Keratinocyte (primary cell): ENCODE results near the gene LGR4. TPM values are rescaled to one million over a fixed set of nuclear protein-coding genes. Genes with fewer than 3 reads are reported as not detected.
"Not testable (repeated sequence)": the region's sequence is repeated elsewhere in the genome, so short reads cannot be mapped to it uniquely, and the experiment has no call there.

Experiments
- DNase-seq: peaks from one replicate; pipeline ENCODE4 v3.0.0-alpha.2; 2011; ENCODE audit warnings: low read depth, missing footprints, low spot score
- FAIRE-seq: peaks from 2 replicates; lab custom pipeline; 2011; peaks lifted over from hg19 to GRCh38; lab: Jason Lieb, UNC
- H2AFZ ChIP-seq: 2 replicates; pipeline ENCODE4 v1.6.0; 2012; ENCODE audit warnings: low read length, control low read depth, inconsistent platforms; ENCODE audit not compliant: control insufficient read depth
- H3K27ac ChIP-seq: 2 replicates; pipeline ENCODE4 v1.5.1; 2011; ENCODE audit warnings: low read length; ENCODE audit not compliant: control insufficient read depth, insufficient read depth
- H3K27me3 ChIP-seq: 3 replicates; pipeline ENCODE4 v1.6.0; 2011; ENCODE audit warnings: low read length; ENCODE audit not compliant: control insufficient read depth, insufficient read depth; ENCODE audit errors: extremely low read depth
- H3K36me3 ChIP-seq, 2 experiments: 2 replicates in 1 of 2; 3 replicates in 1 of 2; pipeline ENCODE4 v1.5.1; 2011; ENCODE audit warnings: low read length in 2 of 2, mild to moderate bottlenecking in 1 of 2; ENCODE audit not compliant: control insufficient read depth in 2 of 2, insufficient read depth in 2 of 2; ENCODE audit errors: extremely low read depth in 1 of 2
- H3K4me1 ChIP-seq: 3 replicates; pipeline ENCODE4 v1.5.1; 2011; ENCODE audit warnings: low read length; ENCODE audit not compliant: control insufficient read depth, insufficient read depth; ENCODE audit errors: extremely low read depth
- H3K4me2 ChIP-seq: 3 replicates; pipeline ENCODE4 v1.6.0; 2011; ENCODE audit warnings: low read depth, low read length; ENCODE audit not compliant: control insufficient read depth, insufficient read depth; ENCODE audit errors: extremely low read depth
- H3K4me3 ChIP-seq, 3 experiments: fragments of 200-600 bp in 1 of 3; sonication (generic) in 1 of 3; 2 replicates in 2 of 3; 3 replicates in 1 of 3; pipeline ENCODE4 v1.5.1; 2011 to 2016; ENCODE audit warnings: low read length in 3 of 3, mild to moderate bottlenecking in 3 of 3, control low read depth in 2 of 3, inconsistent platforms in 1 of 3, low read depth in 1 of 3, mixed read lengths in 1 of 3, mixed run types in 1 of 3, moderate library complexity in 1 of 3; ENCODE audit not compliant: control insufficient read depth in 2 of 3, insufficient read depth in 2 of 3; ENCODE audit errors: extremely low read depth in 1 of 3
- H3K79me2 ChIP-seq: 2 replicates; pipeline ENCODE4 v1.6.0; 2012; ENCODE audit warnings: low read length; ENCODE audit not compliant: control insufficient read depth, insufficient read depth
- H3K9ac ChIP-seq: 3 replicates; pipeline ENCODE4 v1.6.0; 2011; ENCODE audit warnings: low read length; ENCODE audit not compliant: control insufficient read depth, insufficient read depth; ENCODE audit errors: extremely low read depth
- H3K9me1 ChIP-seq: 3 replicates; pipeline ENCODE4 v1.6.0; 2011; ENCODE audit warnings: low read length; ENCODE audit not compliant: control insufficient read depth, insufficient read depth; ENCODE audit errors: extremely low read depth
- H3K9me3 ChIP-seq: 2 replicates; pipeline ENCODE4 v1.5.1; 2012; ENCODE audit warnings: low read depth, low read length; ENCODE audit not compliant: control insufficient read depth
- H4K20me1 ChIP-seq: 3 replicates; pipeline ENCODE4 v1.6.0; 2011; ENCODE audit warnings: low read length; ENCODE audit not compliant: control insufficient read depth, insufficient read depth; ENCODE audit errors: extremely low read depth
- CTCF ChIP-seq, 3 experiments: IDR thresholded peaks in 1 of 3; conservative IDR thresholded peaks in 1 of 3; optimal IDR thresholded peaks in 1 of 3; 2 replicates in 2 of 3; 3 replicates in 1 of 3; pipeline versions ENCODE3 to v1.5.1; 2011; ENCODE audit warnings: low read length in 3 of 3, mild to moderate bottlenecking in 3 of 3, moderate library complexity in 2 of 3, control low read depth in 1 of 3, inconsistent platforms in 1 of 3; ENCODE audit not compliant: insufficient read depth in 2 of 3; ENCODE audit errors: extremely low read depth in 1 of 3
- EZH2 ChIP-seq: IDR thresholded peaks from one replicate; pipeline ENCODE4 v1.6.1; 2012; ENCODE audit warnings: inconsistent platforms, mild to moderate bottlenecking, low read length, moderate library complexity
- dilution Hi-C: fragments of 300-500 bp; cut with MboI; formaldehyde crosslinking; loops from one replicate; pipeline ENCODE4 v1.7.0; 2020; ENCODE audit warnings: low sequenced_read_pairs; ENCODE audit not compliant: extremely low pct_ligation_motif_present
- polyA plus RNA-seq, 5 experiments: library from polyadenylated mRNA; depleted of rRNA in 3 of 5; stranded (reverse) in 3 of 5; stranded (forward) in 1 of 5; unstranded in 1 of 5; fragments of >200 nt; gene quantifications; 1 replicate in 1 of 5; 2 replicates in 3 of 5; 3 replicates in 1 of 5; pipeline versions ENCODE4 v1.2.1 to v1.2.3, GENCODE V29; 2011 to 2012; ENCODE audit warnings: missing spikeins in 2 of 5, low read depth in 1 of 5, low replicate concordance in 1 of 5

Gene LGR4
- polyA plus RNA-seq, 1 donor (not counting 4 experiments of a cell fraction or from before 2014, with no cell fraction given): 49.7 TPM

GRCh38 chr11:27518518-27518917, 45.9 kb upstream of the LGR4 start:
- Histone ChIP-seq H3K4me2 (no peak overlapping the region), H3K9me3 (no peaks in the 10 kb centered on the region), H3K79me2 (no peaks in the 10 kb centered on the region), H3K4me3 (no peak overlapping the region), H3K9me1 (no peaks in the 10 kb centered on the region), H3K27me3 (no peaks in the 10 kb centered on the region), H3K4me1 (no peaks in the 10 kb centered on the region), H3K9ac (no peak overlapping the region), H3K36me3 (no peaks in the 10 kb centered on the region), H3K27ac (no peak overlapping the region), H4K20me1 (no peaks in the 10 kb centered on the region), H2AFZ (no peak overlapping the region)
- no peak for FAIRE-seq
- dilution Hi-C loops: no loop called here
- TF ChIP-seq EZH2 (no peak), CTCF (optimal IDR thresholded peaks at IDR 0.05 in 1 of 3, IDR thresholded peaks at IDR 0.05 in 1 of 3, conservative IDR thresholded peaks at IDR 0.05 in 1 of 3; ENCODE audit: extremely low read depth in 1 of 3, insufficient read depth in 2 of 3, low read length in 3 of 3) (no peak)
- no peak for DNase-seq

- H3K4me2 ChIP-seq, dilution Hi-C loops, H4K20me1 ChIP-seq, H3K79me2 ChIP-seq, H3K4me1 ChIP-seq, DNase-seq, H3K9ac ChIP-seq, H3K9me3 ChIP-seq, H3K36me3 ChIP-seq, H3K27ac ChIP-seq, FAIRE-seq, H3K9me1 ChIP-seq, H3K4me3 ChIP-seq, H3K27me3 ChIP-seq, H2AFZ ChIP-seq: not testable (repeated sequence)
Observed at GRCh38 chr11:27517490-27517889, 44.9 kb upstream of the LGR4 start.

DNA sequence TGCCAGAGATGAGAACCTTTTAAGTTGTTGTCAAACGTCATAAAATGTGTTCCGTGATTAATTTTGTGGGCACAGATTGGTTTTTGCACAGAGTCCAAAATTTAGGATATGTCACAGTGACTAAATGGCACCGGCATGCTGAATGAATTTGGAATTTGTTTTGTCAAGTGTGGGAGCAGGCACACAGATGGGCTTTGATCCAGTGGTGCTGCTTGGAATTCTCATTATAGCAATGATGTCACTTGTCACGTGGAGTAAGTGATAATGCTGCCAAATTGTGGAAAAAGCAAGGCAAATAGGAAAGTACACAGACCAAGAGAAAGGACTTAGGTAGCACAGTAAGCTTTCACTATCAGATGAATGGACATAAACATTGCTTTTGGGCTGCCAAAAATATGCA, 42.0 kb upstream of the LGR4 start:
- Histone ChIP-seq H4K20me1 (no peaks in the 10 kb centered on the region), H3K27me3 (no peaks in the 10 kb centered on the region), H3K4me3 (no peak overlapping the region), H3K9me1 (no peaks in the 10 kb centered on the region), H3K4me1 (no peaks in the 10 kb centered on the region), H3K27ac (no peak overlapping the region), H3K9me3 (no peaks in the 10 kb centered on the region), H3K9ac (no peak overlapping the region), H2AFZ (no peak overlapping the region), H3K4me2 (peak overlapping the region; percentile 9), H3K79me2 (no peaks in the 10 kb centered on the region), H3K36me3 (no peaks in the 10 kb centered on the region)
- DNase-seq: no peak
- dilution Hi-C loops: no loop called here
- no peak for TF ChIP-seq EZH2
- TF ChIP-seq CTCF (optimal IDR thresholded peaks at IDR 0.05 in 1 of 3, IDR thresholded peaks at IDR 0.05 in 1 of 3, conservative IDR thresholded peaks at IDR 0.05 in 1 of 3; ENCODE audit: extremely low read depth in 1 of 3, insufficient read depth in 2 of 3, low read length in 3 of 3): no peak
- peak; percentile 46 for FAIRE-seq
